Stomach (tissue), 4 donors: ENCODE data around the gene PITPNC1.

Source experiments
- POLR2AphosphoS5 ChIP-seq, 3 donors: sonication (generic); formaldehyde crosslinking; IDR thresholded peaks; one replicate each; pipeline ENCODE4 v1.6.1; 2016; ENCODE audit warnings: antibody characterized with exemption in 3 of 3
- TF ChIP-seq, protein P1 (sequence below), 7 experiments: fragments of 450-650 bp in 4 of 7; fragments of 200-600 bp in 3 of 7; sonication (generic) in 3 of 7; IDR thresholded peaks; one replicate each; pipeline ENCODE4 v1.5.1; 2016 to 2019; ENCODE audit warnings: antibody characterized with exemption in 7 of 7, control low read depth in 2 of 7, mild to moderate bottlenecking in 1 of 7

DNA sequence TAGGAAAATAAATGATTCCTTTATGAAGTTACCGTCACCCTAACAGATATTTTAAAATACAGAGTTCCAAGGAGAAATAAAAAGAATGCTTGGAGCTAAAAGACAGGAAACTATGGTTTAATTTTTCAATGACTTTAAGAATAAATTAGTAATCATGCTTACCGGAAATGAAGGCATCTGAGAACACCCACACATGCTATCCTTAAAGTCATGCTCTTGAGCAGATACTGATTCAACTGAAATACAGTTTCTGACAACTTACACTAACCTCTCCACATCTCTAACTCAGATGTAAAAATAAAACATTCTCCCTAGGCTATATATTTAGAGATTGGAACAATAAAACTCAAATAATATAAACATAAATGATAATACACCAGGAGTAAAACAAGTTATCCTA lies 18.5 kb upstream of the PITPNC1 start:
- TF ChIP-seq, protein P1, sequence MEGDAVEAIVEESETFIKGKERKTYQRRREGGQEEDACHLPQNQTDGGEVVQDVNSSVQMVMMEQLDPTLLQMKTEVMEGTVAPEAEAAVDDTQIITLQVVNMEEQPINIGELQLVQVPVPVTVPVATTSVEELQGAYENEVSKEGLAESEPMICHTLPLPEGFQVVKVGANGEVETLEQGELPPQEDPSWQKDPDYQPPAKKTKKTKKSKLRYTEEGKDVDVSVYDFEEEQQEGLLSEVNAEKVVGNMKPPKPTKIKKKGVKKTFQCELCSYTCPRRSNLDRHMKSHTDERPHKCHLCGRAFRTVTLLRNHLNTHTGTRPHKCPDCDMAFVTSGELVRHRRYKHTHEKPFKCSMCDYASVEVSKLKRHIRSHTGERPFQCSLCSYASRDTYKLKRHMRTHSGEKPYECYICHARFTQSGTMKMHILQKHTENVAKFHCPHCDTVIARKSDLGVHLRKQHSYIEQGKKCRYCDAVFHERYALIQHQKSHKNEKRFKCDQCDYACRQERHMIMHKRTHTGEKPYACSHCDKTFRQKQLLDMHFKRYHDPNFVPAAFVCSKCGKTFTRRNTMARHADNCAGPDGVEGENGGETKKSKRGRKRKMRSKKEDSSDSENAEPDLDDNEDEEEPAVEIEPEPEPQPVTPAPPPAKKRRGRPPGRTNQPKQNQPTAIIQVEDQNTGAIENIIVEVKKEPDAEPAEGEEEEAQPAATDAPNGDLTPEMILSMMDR (IDR thresholded peaks at IDR 0.05) = no peak
- TF ChIP-seq POLR2AphosphoS5 (IDR thresholded peaks at IDR 0.05) = no peak
